ENCODE measurements around the gene KIF19. TPM values are rescaled to one million over a fixed set of nuclear protein-coding genes. Genes with fewer than 3 reads are reported as not detected.

The KIF19 gene
- total and polyA plus RNA-seq, 2 experiments from 2014 or later = not detected

DNA sequence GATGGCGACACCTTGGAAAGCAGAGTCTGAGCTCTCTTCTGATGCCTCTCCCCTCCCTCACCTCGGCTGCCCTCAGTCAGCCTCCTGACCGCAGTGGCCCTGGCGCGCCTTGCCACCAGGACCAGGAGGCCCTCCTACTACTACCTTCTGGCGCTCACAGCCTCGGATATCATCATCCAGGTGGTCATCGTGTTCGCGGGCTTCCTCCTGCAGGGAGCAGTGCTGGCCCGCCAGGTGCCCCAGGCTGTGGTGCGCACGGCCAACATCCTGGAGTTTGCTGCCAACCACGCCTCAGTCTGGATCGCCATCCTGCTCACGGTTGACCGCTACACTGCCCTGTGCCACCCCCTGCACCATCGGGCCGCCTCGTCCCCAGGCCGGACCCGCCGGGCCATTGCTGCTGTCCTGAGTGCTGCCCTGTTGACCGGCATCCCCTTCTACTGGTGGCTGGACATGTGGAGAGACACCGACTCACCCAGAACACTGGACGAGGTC, 45.7 kb downstream of the KIF19 start:
- H2AFZ ChIP-seq = no peak overlapping the region
- no peaks in the 10 kb centered on the region for H3K9me3 ChIP-seq (ENCODE audit: low read depth)
- H3F3A ChIP-seq (ENCODE audit: insufficient read depth) = no peaks in the 10 kb centered on the region
- no peaks in the 10 kb centered on the region for H4K20me1 ChIP-seq (ENCODE audit: insufficient read depth)
- H3K27me3 ChIP-seq (replicated peaks; ENCODE audit: insufficient read depth) = peaks cover 9% of the 10 kb centered on the region; the same call in 1 of the 2 replicates
- no peak overlapping the region for H3K9ac ChIP-seq
- H3K4me3 ChIP-seq = no peak overlapping the region
- 81 to 87% methylated on average over 11 to 26 of the region's 26 CpGs for WGBS, 2 experiments (ENCODE audit: low coverage in 1 of 2, low lambda C conversion rate in 2 of 2, missing lambda C conversion rate in 2 of 2)
- no peaks in the 10 kb centered on the region for H3K79me2 ChIP-seq (ENCODE audit: insufficient read depth)
- no peak overlapping the region for H3K4me2 ChIP-seq (ENCODE audit: unreplicated experiment)
- in situ Hi-C loops (cut with MboI) = no loop called here
- H3K4me1 ChIP-seq (ENCODE audit: insufficient read depth) = no peaks in the 10 kb centered on the region
- no peak for TF ChIP-seq EZH2phosphoT487 (IDR thresholded peaks at IDR 0.05; ENCODE audit: insufficient read depth, low read depth)
- TF ChIP-seq EZH2 (IDR thresholded peaks at IDR 0.05; ENCODE audit: insufficient read depth, poor library complexity, severe bottlenecking) = no peak
- H3K9me2 ChIP-seq (ENCODE audit: insufficient read depth) = no peaks in the 10 kb centered on the region
- DNase-seq = no peak
- no peak overlapping the region for H3K27ac ChIP-seq
- no peaks in the 10 kb centered on the region for H3K36me3 ChIP-seq (ENCODE audit: low read depth)

- H3K4me2 ChIP-seq (ENCODE audit: unreplicated experiment) = no peak overlapping the region
- in situ Hi-C loops (cut with MboI) = no loop called here
- no peaks in the 10 kb centered on the region for H3F3A ChIP-seq (ENCODE audit: insufficient read depth)
Observed at GRCh38 chr17:74372426-74372825, 46.4 kb downstream of the KIF19 start.

GRCh38 chr17:74373838-74374606, 48.0 kb downstream of the KIF19 start:
- no peak overlapping the region for H3K4me3 ChIP-seq
- DNase-seq = no peak
- no peaks in the 10 kb centered on the region for H3K36me3 ChIP-seq (ENCODE audit: low read depth)
- TF ChIP-seq EZH2phosphoT487 (IDR thresholded peaks at IDR 0.05; ENCODE audit: insufficient read depth, low read depth) = no peak
- no peak for TF ChIP-seq EZH2 (IDR thresholded peaks at IDR 0.05; ENCODE audit: insufficient read depth, poor library complexity, severe bottlenecking)
- H3F3A ChIP-seq (ENCODE audit: insufficient read depth) = no peaks in the 10 kb centered on the region
- no peak overlapping the region for H3K27ac ChIP-seq
- H3K79me2 ChIP-seq (ENCODE audit: insufficient read depth) = no peaks in the 10 kb centered on the region
- H3K9me2 ChIP-seq (ENCODE audit: insufficient read depth) = no peaks in the 10 kb centered on the region
- no peaks in the 10 kb centered on the region for H3K4me1 ChIP-seq (ENCODE audit: insufficient read depth)
- 69 to 72% methylated on average over 15 of the region's 15 CpGs for WGBS, 2 experiments (ENCODE audit: low coverage in 1 of 2, low lambda C conversion rate in 2 of 2, missing lambda C conversion rate in 2 of 2)
- no peak overlapping the region for H3K9ac ChIP-seq
- H4K20me1 ChIP-seq (ENCODE audit: insufficient read depth) = no peaks in the 10 kb centered on the region
- in situ Hi-C loops (cut with MboI) = no loop called here
- no peaks in the 10 kb centered on the region for H3K9me3 ChIP-seq (ENCODE audit: low read depth)
- no peak overlapping the region for H2AFZ ChIP-seq
- H3K27me3 ChIP-seq (replicated peaks; ENCODE audit: insufficient read depth) = peaks cover 11% of the 10 kb centered on the region
- H3K4me2 ChIP-seq (ENCODE audit: unreplicated experiment) = no peak overlapping the region

More at GRCh38 chr17:74372426-74372825, 46.4 kb downstream of the KIF19 start:
- 73 to 80% methylated on average over 9 of the region's 9 CpGs for WGBS, 2 experiments (ENCODE audit: low coverage in 1 of 2, low lambda C conversion rate in 2 of 2, missing lambda C conversion rate in 2 of 2)
- Histone ChIP-seq H3K9ac (no peak overlapping the region), H3K36me3 (ENCODE audit: low read depth) (no peaks in the 10 kb centered on the region), H2AFZ (no peak overlapping the region), H3K27ac (no peak overlapping the region), H3K4me3 (no peak overlapping the region), H3K27me3 (replicated peaks; ENCODE audit: insufficient read depth) (peaks cover 11% of the 10 kb centered on the region), H3K9me2 (ENCODE audit: insufficient read depth) (no peaks in the 10 kb centered on the region), H4K20me1 (ENCODE audit: insufficient read depth) (no peaks in the 10 kb centered on the region), H3K79me2 (ENCODE audit: insufficient read depth) (no peaks in the 10 kb centered on the region), H3K4me1 (ENCODE audit: insufficient read depth) (no peaks in the 10 kb centered on the region), H3K9me3 (ENCODE audit: low read depth) (no peaks in the 10 kb centered on the region)
- DNase-seq = no peak
- TF ChIP-seq EZH2phosphoT487 (IDR thresholded peaks at IDR 0.05; ENCODE audit: insufficient read depth, low read depth) (no peak), EZH2 (IDR thresholded peaks at IDR 0.05; ENCODE audit: insufficient read depth, poor library complexity, severe bottlenecking) (no peak)

DNA sequence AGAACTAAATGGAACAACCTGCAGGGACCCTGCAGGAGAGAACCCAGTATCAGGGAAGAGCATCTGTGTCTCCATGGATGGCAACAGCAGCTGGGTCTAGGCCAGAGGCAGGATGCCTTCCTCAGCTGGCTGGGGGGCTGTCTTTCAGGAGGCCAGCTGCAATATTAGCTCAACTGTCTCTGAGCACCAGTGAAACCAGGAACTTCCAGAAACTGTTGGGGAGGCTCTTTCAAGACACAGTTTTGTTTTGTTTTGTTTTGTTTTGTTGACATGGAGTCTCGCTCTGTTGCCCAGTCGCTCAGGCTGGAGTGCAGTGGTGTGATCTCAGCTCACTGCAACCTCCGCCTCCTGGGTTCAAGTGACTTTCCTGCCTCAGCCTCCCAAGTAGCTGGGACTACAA, 48.8 kb downstream of the KIF19 start:
- no peaks in the 10 kb centered on the region for H3F3A ChIP-seq (ENCODE audit: insufficient read depth)
- no peaks in the 10 kb centered on the region for H3K36me3 ChIP-seq (ENCODE audit: low read depth)
- H4K20me1 ChIP-seq (ENCODE audit: insufficient read depth) = no peaks in the 10 kb centered on the region
- no peak overlapping the region for H3K4me3 ChIP-seq
- H3K9me3 ChIP-seq (ENCODE audit: low read depth) = no peaks in the 10 kb centered on the region
- peaks cover 11% of the 10 kb centered on the region for H3K27me3 ChIP-seq (replicated peaks; ENCODE audit: insufficient read depth)
- no peak overlapping the region for H2AFZ ChIP-seq
- no peak overlapping the region for H3K4me2 ChIP-seq (ENCODE audit: unreplicated experiment)
- no peaks in the 10 kb centered on the region for H3K79me2 ChIP-seq (ENCODE audit: insufficient read depth)
- no peaks in the 10 kb centered on the region for H3K4me1 ChIP-seq (ENCODE audit: insufficient read depth)
- no peak for DNase-seq
- no peaks in the 10 kb centered on the region for H3K9me2 ChIP-seq (ENCODE audit: insufficient read depth)
- WGBS, 2 experiments (ENCODE audit: low coverage in 1 of 2, low lambda C conversion rate in 2 of 2, missing lambda C conversion rate in 2 of 2) = 61 to 76% methylated on average over 3 of the region's 3 CpGs
- H3K9ac ChIP-seq = no peak overlapping the region
- in situ Hi-C loops (cut with MboI) = no loop called here
- TF ChIP-seq EZH2phosphoT487 (IDR thresholded peaks at IDR 0.05; ENCODE audit: insufficient read depth, low read depth) (no peak), EZH2 (IDR thresholded peaks at IDR 0.05; ENCODE audit: insufficient read depth, poor library complexity, severe bottlenecking) (no peak)
- H3K27ac ChIP-seq = no peak overlapping the region

Measured in GM23248 (cell line).